KMS-11 (cell line): Measurements from ENCODE around the gene LFNG.

Experiments used
- H2AFZ ChIP-seq: fragments of 200-600 bp; sonication (generic); 2 replicates; pipeline ENCODE4 v1.6.1; 2016; ENCODE audit warnings: antibody characterized with exemption, mixed run types, low read depth
- H3K27ac ChIP-seq: fragments of 200-600 bp; sonication (generic); 2 replicates; pipeline ENCODE4 v1.6.1; 2016; ENCODE audit warnings: mild to moderate bottlenecking, mixed run types
- H3K27me3 ChIP-seq: fragments of 200-600 bp; sonication (generic); 2 replicates; pipeline ENCODE4 v1.6.1; 2017; ENCODE audit warnings: mild to moderate bottlenecking, low read depth, mixed run types, moderate library complexity; ENCODE audit not compliant: insufficient read depth
- H3K36me3 ChIP-seq: fragments of 200-600 bp; sonication (generic); 2 replicates; pipeline ENCODE4 v1.6.1; 2017; ENCODE audit warnings: mild to moderate bottlenecking, mixed run types; ENCODE audit not compliant: insufficient read depth
- H3K4me1 ChIP-seq: fragments of 200-600 bp; sonication (generic); 2 replicates; pipeline ENCODE4 v1.6.1; 2016; ENCODE audit warnings: mild to moderate bottlenecking, low read depth, mixed run types; ENCODE audit not compliant: poor library complexity, severe bottlenecking
- H3K4me2 ChIP-seq: fragments of 200-600 bp; sonication (generic); 2 replicates; pipeline ENCODE4 v1.7.0; 2016; ENCODE audit warnings: mild to moderate bottlenecking, mixed run types
- H3K4me3 ChIP-seq: fragments of 200-600 bp; sonication (generic); IDR thresholded peaks from 2 replicates; pipeline ENCODE4 v1.6.1; 2017; ENCODE audit warnings: low read depth, low read length, mixed read lengths; ENCODE audit not compliant: insufficient read depth
- H3K79me2 ChIP-seq: fragments of 200-600 bp; sonication (generic); 2 replicates; pipeline ENCODE4 v1.6.1; 2016; ENCODE audit warnings: low read depth, mixed run types; ENCODE audit not compliant: insufficient read depth
- H3K9ac ChIP-seq: fragments of 200-600 bp; sonication (generic); 2 replicates; pipeline ENCODE4 v1.6.1; 2016; ENCODE audit warnings: mild to moderate bottlenecking, mixed run types
- H4K20me1 ChIP-seq: fragments of 200-600 bp; sonication (generic); 2 replicates; pipeline ENCODE4 v1.6.1; 2016; ENCODE audit warnings: mild to moderate bottlenecking, mixed run types; ENCODE audit not compliant: insufficient read depth
- TF ChIP-seq, protein P1 (sequence below): fragments of 200-600 bp; sonication (generic); conservative IDR thresholded peaks from 2 replicates; pipeline ENCODE4 v1.6.1; 2017; ENCODE audit warnings: low read depth, mild to moderate bottlenecking, antibody characterized with exemption, low read length, moderate library complexity, mixed read lengths

The LFNG gene

DNA sequence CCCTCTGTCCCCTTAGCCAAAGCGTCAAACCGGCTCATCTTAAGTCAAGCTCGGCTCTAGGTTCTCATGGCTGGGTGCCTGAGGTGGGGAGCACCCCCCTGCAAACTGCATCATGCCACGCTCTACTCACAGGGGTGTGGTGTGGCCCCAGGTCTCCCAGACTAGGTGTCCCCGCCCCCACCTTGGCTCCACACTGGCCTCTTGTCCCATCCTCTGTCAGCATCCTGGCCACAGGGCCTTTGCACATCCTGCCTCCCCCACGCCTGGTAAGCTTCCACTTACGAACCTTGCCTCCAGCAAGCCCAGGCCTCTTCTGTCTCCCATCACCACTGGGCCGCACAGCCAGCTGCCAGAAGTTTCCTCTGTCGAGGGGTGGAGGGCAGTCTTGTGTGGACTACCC, 23.2 kb upstream of the LFNG start:
- H2AFZ ChIP-seq = no peak overlapping the region
- no peaks in the 10 kb centered on the region for H3K4me1 ChIP-seq
- peaks cover 82% of the 10 kb centered on the region for H3K27me3 ChIP-seq
- no peak overlapping the region for H3K27ac ChIP-seq
- no peaks in the 10 kb centered on the region for H3K79me2 ChIP-seq
- no peaks in the 10 kb centered on the region for H3K36me3 ChIP-seq
- no peaks in the 10 kb centered on the region for H4K20me1 ChIP-seq
- H3K9ac ChIP-seq = no peak overlapping the region
- no peak overlapping the region for H3K4me2 ChIP-seq
- no peak overlapping the region for H3K4me3 ChIP-seq
- TF ChIP-seq, protein P1, sequence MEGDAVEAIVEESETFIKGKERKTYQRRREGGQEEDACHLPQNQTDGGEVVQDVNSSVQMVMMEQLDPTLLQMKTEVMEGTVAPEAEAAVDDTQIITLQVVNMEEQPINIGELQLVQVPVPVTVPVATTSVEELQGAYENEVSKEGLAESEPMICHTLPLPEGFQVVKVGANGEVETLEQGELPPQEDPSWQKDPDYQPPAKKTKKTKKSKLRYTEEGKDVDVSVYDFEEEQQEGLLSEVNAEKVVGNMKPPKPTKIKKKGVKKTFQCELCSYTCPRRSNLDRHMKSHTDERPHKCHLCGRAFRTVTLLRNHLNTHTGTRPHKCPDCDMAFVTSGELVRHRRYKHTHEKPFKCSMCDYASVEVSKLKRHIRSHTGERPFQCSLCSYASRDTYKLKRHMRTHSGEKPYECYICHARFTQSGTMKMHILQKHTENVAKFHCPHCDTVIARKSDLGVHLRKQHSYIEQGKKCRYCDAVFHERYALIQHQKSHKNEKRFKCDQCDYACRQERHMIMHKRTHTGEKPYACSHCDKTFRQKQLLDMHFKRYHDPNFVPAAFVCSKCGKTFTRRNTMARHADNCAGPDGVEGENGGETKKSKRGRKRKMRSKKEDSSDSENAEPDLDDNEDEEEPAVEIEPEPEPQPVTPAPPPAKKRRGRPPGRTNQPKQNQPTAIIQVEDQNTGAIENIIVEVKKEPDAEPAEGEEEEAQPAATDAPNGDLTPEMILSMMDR = no peak

DNA sequence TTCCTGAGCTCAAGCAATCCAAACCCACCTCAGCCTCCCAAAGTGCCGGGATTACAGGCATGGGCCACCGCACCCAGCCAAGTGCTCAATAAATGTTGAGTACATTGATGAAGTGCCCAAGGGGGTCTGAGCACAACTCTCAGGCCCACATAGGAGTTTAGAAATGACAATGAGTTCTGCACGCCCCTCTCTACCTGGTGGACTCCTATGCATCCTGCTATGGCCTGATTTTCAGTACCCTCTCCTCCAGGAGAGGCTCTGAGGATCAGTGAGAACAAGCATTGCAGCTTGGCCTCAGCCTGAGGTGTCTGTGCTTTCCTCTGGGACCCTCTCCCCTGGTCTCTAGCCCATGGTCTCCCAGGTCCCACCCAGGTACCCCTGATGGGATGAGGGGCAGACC, 22.5 kb upstream of the LFNG start:
- Histone ChIP-seq H3K4me1 (no peaks in the 10 kb centered on the region), H3K27me3 (peaks cover 82% of the 10 kb centered on the region), H2AFZ (no peak overlapping the region), H3K4me3 (no peak overlapping the region), H4K20me1 (no peaks in the 10 kb centered on the region), H3K9ac (no peak overlapping the region), H3K27ac (no peak overlapping the region), H3K79me2 (no peaks in the 10 kb centered on the region), H3K4me2 (no peak overlapping the region), H3K36me3 (no peaks in the 10 kb centered on the region)
- TF ChIP-seq, protein P1 = no peak

DNA sequence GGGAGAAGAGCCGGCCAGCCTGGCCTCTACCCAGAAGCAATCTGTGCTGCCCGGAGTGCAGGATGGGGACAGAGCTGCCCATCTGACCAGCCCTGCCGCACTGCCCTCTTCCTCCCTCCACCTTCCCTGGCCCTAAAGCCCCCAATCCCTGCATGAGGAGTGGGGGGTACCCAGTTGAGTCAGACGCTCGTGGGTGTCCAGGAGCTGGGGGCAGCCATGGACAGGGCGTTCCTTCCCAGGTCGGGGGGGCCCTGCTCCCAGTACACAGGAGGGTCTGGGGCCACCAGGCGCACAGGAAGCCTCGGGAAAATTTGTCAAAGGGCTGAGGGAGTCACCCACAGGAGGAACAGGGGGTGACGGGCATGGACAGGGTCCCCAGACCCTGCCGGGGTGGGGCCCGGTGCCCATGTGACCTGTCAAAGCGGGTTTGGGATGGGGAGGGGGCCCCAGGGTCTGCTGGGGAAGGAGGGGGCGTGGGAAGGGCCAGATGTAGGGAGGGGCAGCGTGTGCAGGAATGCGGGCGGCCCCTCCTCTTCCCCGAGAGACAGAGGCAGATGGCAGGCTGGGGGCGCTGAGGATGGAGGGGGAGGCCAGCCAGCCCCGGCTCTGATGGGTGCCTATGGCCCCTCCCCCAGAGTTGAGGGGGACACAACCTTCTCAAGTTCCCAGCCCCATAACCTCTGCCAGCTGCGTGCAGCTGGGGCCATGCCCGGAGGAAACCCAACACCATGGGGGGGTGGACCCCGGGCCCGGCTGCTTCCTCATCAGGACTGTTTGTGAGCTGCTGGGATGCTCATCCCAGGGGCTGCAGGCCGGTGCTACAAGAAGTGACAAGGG, 21.9 kb upstream of the LFNG start:
- Histone ChIP-seq H3K9ac (no peak overlapping the region), H3K27ac (no peak overlapping the region)

DNA sequence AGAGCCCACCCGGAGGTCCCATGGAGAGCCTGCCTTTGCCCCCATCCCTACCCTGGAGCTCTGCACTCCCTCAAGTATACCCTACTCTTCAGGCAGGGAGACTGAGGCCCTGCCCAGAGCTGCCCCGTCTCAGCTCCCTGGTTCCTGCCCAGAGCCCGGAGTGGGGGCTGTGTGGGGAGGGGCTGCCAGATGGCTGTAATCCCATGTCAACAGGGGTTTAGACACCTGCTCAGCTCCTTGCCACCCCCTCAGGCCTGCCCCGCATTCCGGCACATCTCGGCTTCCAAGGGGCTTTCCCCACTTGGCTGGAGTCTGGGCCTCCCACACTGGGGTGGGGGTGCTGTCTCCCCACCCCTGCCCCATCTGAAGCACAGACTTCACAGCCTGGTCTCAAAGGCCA, 20.9 kb upstream of the LFNG start:
- no peaks in the 10 kb centered on the region for H4K20me1 ChIP-seq
- H2AFZ ChIP-seq = no peak overlapping the region
- H3K27ac ChIP-seq = no peak overlapping the region
- H3K79me2 ChIP-seq = no peaks in the 10 kb centered on the region
- TF ChIP-seq, protein P1 = no peak
- no peaks in the 10 kb centered on the region for H3K36me3 ChIP-seq
- H3K27me3 ChIP-seq = peaks cover 81% of the 10 kb centered on the region
- no peak overlapping the region for H3K4me2 ChIP-seq
- no peak overlapping the region for H3K4me3 ChIP-seq
- H3K4me1 ChIP-seq = no peaks in the 10 kb centered on the region
- H3K9ac ChIP-seq = no peak overlapping the region

More for the DNA sequence above, 21.9 kb upstream of the LFNG start:
- no peaks in the 10 kb centered on the region for H3K4me1 ChIP-seq
- H4K20me1 ChIP-seq = no peaks in the 10 kb centered on the region
- H3K79me2 ChIP-seq = no peaks in the 10 kb centered on the region
- H2AFZ ChIP-seq = no peak overlapping the region
- TF ChIP-seq, protein P1 = no peak
- H3K36me3 ChIP-seq = no peaks in the 10 kb centered on the region
- H3K4me3 ChIP-seq = no peak overlapping the region
- H3K4me2 ChIP-seq = no peak overlapping the region
- peaks cover 81% of the 10 kb centered on the region for H3K27me3 ChIP-seq
